H9 (cell line): ENCODE measurements around the gene BRAT1. TPM values are rescaled to one million over a fixed set of nuclear protein-coding genes. Genes with fewer than 3 reads are reported as not detected.
A peak's percentile ranks its signal among the peaks of the same experiment; 100 is the strongest.

Experiments used
- DNase-seq: peaks from one replicate; pipeline ENCODE4 v3.0.0-alpha.2; 2017
- H2AFZ ChIP-seq: one replicate; pipeline ENCODE4 v1.6.1; 2013; ENCODE audit warnings: mild to moderate bottlenecking, low read length, control low read depth, moderate library complexity
- H2AK5ac ChIP-seq: 2 replicates; pipeline ENCODE4 v1.6.1; 2013; ENCODE audit warnings: low read length, control low read depth, mixed read lengths; ENCODE audit not compliant: insufficient read length
- H2BK120ac ChIP-seq: one replicate; pipeline ENCODE4 v1.6.1; 2013; ENCODE audit warnings: low read depth, mild to moderate bottlenecking, low read length, control low read depth, inconsistent platforms; ENCODE audit not compliant: poor library complexity, severe bottlenecking
- H2BK12ac ChIP-seq: 2 replicates; pipeline ENCODE4 v1.6.1; 2013; ENCODE audit warnings: low read length, control low read depth, mixed read lengths, low read depth; ENCODE audit not compliant: insufficient read length
- H2BK15ac ChIP-seq: 2 replicates; pipeline ENCODE4 v1.6.1; 2013; ENCODE audit warnings: low read depth, low read length, control low read depth
- H2BK20ac ChIP-seq: one replicate; pipeline ENCODE4 v1.6.1; 2013; ENCODE audit warnings: low read depth, mild to moderate bottlenecking, low read length, control low read depth, inconsistent platforms; ENCODE audit not compliant: poor library complexity, severe bottlenecking
- H2BK5ac ChIP-seq: 2 replicates; pipeline ENCODE4 v1.6.1; 2013; ENCODE audit warnings: low read length, control low read depth, mixed read lengths; ENCODE audit not compliant: insufficient read length
- H3K14ac ChIP-seq: 2 replicates; pipeline ENCODE4 v1.6.1; 2013; ENCODE audit warnings: low read length, control low read depth; ENCODE audit not compliant: insufficient read depth
- H3K18ac ChIP-seq: 2 replicates; pipeline ENCODE4 v1.6.1; 2013; ENCODE audit warnings: low read depth, mild to moderate bottlenecking, mixed read lengths, low read length, control low read depth; ENCODE audit not compliant: insufficient read length
- H3K23ac ChIP-seq: 2 replicates; pipeline ENCODE4 v1.6.1; 2013; ENCODE audit warnings: low read length, control low read depth, mixed read lengths, low read depth; ENCODE audit not compliant: insufficient read length
- H3K23me2 ChIP-seq: 2 replicates; pipeline ENCODE4 v1.6.1; 2013; ENCODE audit warnings: low read depth, mild to moderate bottlenecking, mixed read lengths, low read length, control low read depth; ENCODE audit not compliant: insufficient read length, poor library complexity, severe bottlenecking
- H3K27ac ChIP-seq: 2 replicates; pipeline ENCODE4 v1.5.1; 2013; ENCODE audit warnings: low read length, control low read depth, mixed read lengths, low read depth; ENCODE audit not compliant: insufficient read length
- H3K27me3 ChIP-seq: 2 replicates; pipeline ENCODE4 v1.6.1; 2013; ENCODE audit warnings: low read length, control low read depth, inconsistent platforms; ENCODE audit not compliant: insufficient read depth
- H3K4ac ChIP-seq: 2 replicates; pipeline ENCODE4 v1.6.1; 2013; ENCODE audit warnings: low read depth, mild to moderate bottlenecking, control low read depth, inconsistent platforms, low read length, moderate library complexity
- H3K4me1 ChIP-seq: 2 replicates; pipeline ENCODE4 v1.6.1; 2013; ENCODE audit warnings: low read length, control low read depth, inconsistent platforms; ENCODE audit not compliant: insufficient read depth
- H3K4me2 ChIP-seq: 2 replicates; pipeline ENCODE4 v1.6.1; 2013; ENCODE audit warnings: low read length, control low read depth, mixed read lengths; ENCODE audit not compliant: insufficient read length, insufficient read depth
- H3K56ac ChIP-seq: 2 replicates; pipeline ENCODE4 v1.6.1; 2013; ENCODE audit warnings: low read depth, mild to moderate bottlenecking, mixed read lengths, low read length, control low read depth; ENCODE audit not compliant: insufficient read length
- H3K79me1 ChIP-seq: 2 replicates; pipeline ENCODE4 v1.6.1; 2013; ENCODE audit warnings: low read depth, mild to moderate bottlenecking, moderate library complexity, low read length, control low read depth, inconsistent platforms; ENCODE audit not compliant: insufficient read depth, poor library complexity, severe bottlenecking
- H3K79me2 ChIP-seq: 2 replicates; pipeline ENCODE4 v1.6.1; 2013; ENCODE audit warnings: low read length, control low read depth, inconsistent platforms; ENCODE audit not compliant: insufficient read depth
- H3K9ac ChIP-seq: 2 replicates; pipeline ENCODE4 v1.6.1; 2013; ENCODE audit warnings: low read length, control low read depth, mixed read lengths; ENCODE audit not compliant: insufficient read length; ENCODE audit errors: extremely low read depth
- H3K9me3 ChIP-seq: one replicate; pipeline ENCODE4 v1.6.1; 2013; ENCODE audit warnings: low read depth, low read length, inconsistent platforms; ENCODE audit not compliant: control insufficient read depth
- H3T11ph ChIP-seq: one replicate; pipeline ENCODE4 v1.6.1; 2013; ENCODE audit warnings: mild to moderate bottlenecking, low read length, control low read depth, inconsistent platforms
- H4K20me1 ChIP-seq: one replicate; pipeline ENCODE4 v1.6.1; 2013; ENCODE audit not compliant: control insufficient read depth, insufficient read length, insufficient read depth
- H4K5ac ChIP-seq: 2 replicates; pipeline ENCODE4 v1.6.1; 2013; ENCODE audit warnings: low read depth, mild to moderate bottlenecking, mixed read lengths, low read length, control low read depth; ENCODE audit not compliant: insufficient read length
- H4K8ac ChIP-seq: replicated peaks from 2 replicates; pipeline ENCODE4 v1.6.1; 2013; ENCODE audit warnings: low read length, control low read depth, mixed read lengths, low read depth; ENCODE audit not compliant: insufficient read length
- H4K91ac ChIP-seq: 2 replicates; pipeline ENCODE4 v1.6.1; 2013; ENCODE audit warnings: low read depth, mild to moderate bottlenecking, moderate library complexity, mixed read lengths, low read length, control low read depth; ENCODE audit not compliant: insufficient read length
- H3K27ac Mint-ChIP-seq, 3 experiments: 2 replicates in 2 of 3; 3 replicates in 1 of 3; pipeline ENCODE4 v1.8.0; 2020 to 2021; ENCODE audit warnings: mixed read lengths in 3 of 3, mild to moderate bottlenecking in 1 of 3, moderate library complexity in 1 of 3
- H3K27me3 Mint-ChIP-seq: 2 replicates; pipeline ENCODE4 v1.8.0; 2021; ENCODE audit warnings: low read depth, mild to moderate bottlenecking, moderate library complexity, mixed read lengths
- H3K36me3 Mint-ChIP-seq, 3 experiments: 2 replicates in 2 of 3; 3 replicates in 1 of 3; pipeline ENCODE4 v1.8.0; 2020 to 2021; ENCODE audit warnings: low read depth in 3 of 3, mixed read lengths in 3 of 3; ENCODE audit not compliant: insufficient read depth in 1 of 3
- H3K4me1 Mint-ChIP-seq, 2 experiments: 2 replicates each; pipeline ENCODE4 v1.8.0; 2020; ENCODE audit warnings: mixed read lengths in 2 of 2
- H3K4me3 Mint-ChIP-seq, 2 experiments: 2 replicates in 1 of 2; 3 replicates in 1 of 2; pipeline ENCODE4 v1.8.0; 2020 to 2021; ENCODE audit warnings: mild to moderate bottlenecking in 2 of 2, mixed read lengths in 2 of 2, moderate library complexity in 1 of 2
- H3K9me3 Mint-ChIP-seq, 2 experiments: 2 replicates in 1 of 2; 3 replicates in 1 of 2; pipeline ENCODE4 v1.8.0; 2020; ENCODE audit warnings: mild to moderate bottlenecking in 2 of 2, mixed read lengths in 2 of 2, moderate library complexity in 1 of 2
- CTCF ChIP-seq: fragments of 200-600 bp; sonication (generic); conservative IDR thresholded peaks from 3 replicates; pipeline ENCODE4 v1.8.0; 2021; ENCODE audit warnings: antibody characterized with exemption, mild to moderate bottlenecking
- WGBS: extraction: QIAGEN DNeasy Blood & Tissue Kit; methylation state at CpG from one replicate; pipeline ENCODE4 v1.1.7; 2013; ENCODE audit warnings: missing lambda C conversion rate, low lambda C conversion rate, mixed read lengths; ENCODE audit not compliant: insufficient read length; ENCODE audit errors: extremely low coverage; 5-methylcytosine and 5-hydroxymethylcytosine counted together
- total RNA-seq: library from RNA; stranded (reverse); gene quantifications from 2 replicates; pipeline ENCODE4 v1.2.1, GENCODE V29; 2021

BRAT1 gene
- total RNA-seq, 1 experiment from 2014 or later = 41.2 TPM

- no peak overlapping the region for H3K4me3 Mint-ChIP-seq
- no CpG with 5 or more reads among the region's 27 CpGs for WGBS
- H2BK15ac ChIP-seq = no peak overlapping the region
- H3K14ac ChIP-seq = 0 out of 2 replicates have a peak overlapping the region, but pooled peaks have one; percentile 2
- H3K9me3 ChIP-seq = no peaks in the 10 kb centered on the region
- no peak overlapping the region for H3K9ac ChIP-seq
- H3K79me1 ChIP-seq = no peaks in the 10 kb centered on the region
- H3K4me2 ChIP-seq = no peak overlapping the region
- no peak for DNase-seq
- H3K56ac ChIP-seq = no peak overlapping the region
- H3K36me3 Mint-ChIP-seq = no peaks in the 10 kb centered on the region
- no peak overlapping the region for H2BK120ac ChIP-seq
- H3T11ph ChIP-seq = no peak overlapping the region
- no peak overlapping the region for H3K23ac ChIP-seq
- H3K27me3 Mint-ChIP-seq = no peaks in the 10 kb centered on the region; the same call in 1 of the 2 replicates
- no peak overlapping the region for H4K91ac ChIP-seq
- no peaks in the 10 kb centered on the region; a peak in 2 of 5 replicates for H3K9me3 Mint-ChIP-seq
- no peak overlapping the region for H4K5ac ChIP-seq
- H2AFZ ChIP-seq = no peak overlapping the region
- no peaks in the 10 kb centered on the region for H3K79me2 ChIP-seq
- no peak overlapping the region for H2BK12ac ChIP-seq
- no peaks in the 10 kb centered on the region for H4K20me1 ChIP-seq
- H3K27ac ChIP-seq = no peak overlapping the region
- no peak overlapping the region for H4K8ac ChIP-seq
- H3K18ac ChIP-seq = peak overlapping the region; percentile 55
- no peak overlapping the region for H2AK5ac ChIP-seq
- no peak overlapping the region for H2BK20ac ChIP-seq
- H3K23me2 ChIP-seq = no peaks in the 10 kb centered on the region
- no peaks in the 10 kb centered on the region for H3K27me3 ChIP-seq
- TF ChIP-seq CTCF = no peak
- H3K4me1 Mint-ChIP-seq = peaks cover 43 to 61% of the 10 kb centered on the region in 2 experiments
- no peak overlapping the region for H2BK5ac ChIP-seq
- peak overlapping the region in 2 of 3 experiments; percentile 89 to 97; a peak in 4 of 7 replicates for H3K27ac Mint-ChIP-seq
- no peak overlapping the region for H3K4ac ChIP-seq
- no peaks in the 10 kb centered on the region; the same call in 1 of the 2 replicates for H3K4me1 ChIP-seq
These were observed 55.4 kb downstream of the BRAT1 start for GRCh38 chr7:2499719-2500430.
